HL-60/S4 treated with phorbol 12-myristate 13-acetate at 8.2 ng/mL for 4 days and 3 days (cell line): ENCODE results near the gene LEPR.
"Not testable (repeated sequence)": the region's sequence is repeated elsewhere in the genome, so short reads cannot be mapped to it uniquely, and the experiment has no call there.

ENCODE experiments used
- in situ Hi-C: fragments of 300-500 bp; cut with MboI; formaldehyde crosslinking; loops from 2 replicates; pipeline ENCODE4 v1.15.0; 2022; ENCODE audit warnings: low sequenced_read_pairs

Gene LEPR

DNA sequence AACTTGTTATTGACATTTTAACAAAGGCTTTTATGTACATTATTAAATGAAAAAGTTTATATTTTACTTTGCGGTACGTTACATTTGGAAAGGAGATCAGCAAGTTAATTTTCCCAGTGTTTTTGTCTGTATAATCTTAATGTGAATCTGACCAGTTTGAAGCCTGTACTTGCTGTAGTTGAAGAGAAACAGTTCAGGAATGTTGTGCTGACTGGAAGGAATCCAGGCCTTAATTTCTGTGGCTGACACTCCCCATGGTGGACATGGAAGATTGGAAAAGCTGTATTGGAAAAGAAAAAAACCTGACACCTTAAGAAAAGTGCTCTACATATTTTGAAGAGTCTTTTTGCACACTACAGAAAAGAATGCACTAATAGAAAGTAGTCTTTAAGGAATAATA, 15.5 kb downstream of the LEPR start:
- in situ Hi-C loops: no loop called here

DNA sequence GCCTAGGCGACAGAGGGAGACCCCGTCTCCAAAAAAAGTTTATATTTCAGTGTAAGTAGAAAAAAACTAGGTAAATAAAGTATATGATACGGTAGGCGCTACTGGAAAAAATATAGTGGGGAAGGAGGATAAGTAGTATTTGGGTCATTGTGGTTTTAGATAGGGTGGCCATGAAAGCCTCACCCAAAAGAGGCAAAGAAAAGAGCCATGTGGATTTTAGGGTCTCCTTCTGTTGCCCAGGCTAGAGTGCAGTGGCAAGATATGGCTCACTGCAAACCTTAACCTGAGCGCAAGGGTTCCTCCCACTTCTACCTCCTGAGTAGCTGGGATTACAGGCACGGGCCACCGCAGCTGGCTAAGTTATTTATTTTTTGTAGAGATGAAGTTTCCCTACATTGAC, 17.1 kb downstream of the LEPR start:
- in situ Hi-C loops: no loop called here

DNA sequence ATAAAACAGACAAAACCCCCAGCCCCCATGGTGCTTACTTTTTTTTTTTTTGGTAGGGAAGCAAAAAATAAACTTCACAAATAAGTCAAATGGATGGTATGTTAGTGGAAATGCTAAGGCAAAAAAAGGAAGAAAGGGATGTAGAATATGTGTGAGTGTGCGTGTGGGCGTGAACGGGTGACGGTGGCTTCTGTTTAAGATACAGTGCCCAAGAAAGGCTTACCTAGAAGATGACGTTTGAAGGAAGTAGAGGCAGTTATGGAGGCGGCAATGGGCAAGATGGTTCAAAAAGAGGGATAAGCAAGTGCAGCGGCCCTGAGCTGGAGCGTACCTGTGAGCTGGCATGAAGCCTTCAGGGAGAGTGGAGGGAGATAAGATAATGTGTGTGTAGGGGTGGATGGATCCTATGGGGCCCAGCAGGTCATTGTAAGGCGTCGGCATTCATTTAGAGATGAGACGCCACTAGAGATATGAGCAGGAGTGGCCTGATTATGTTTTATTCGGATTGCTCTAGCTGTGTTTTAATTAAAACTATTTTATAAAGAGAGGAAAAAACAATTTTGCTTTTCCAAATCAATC, 19.9 kb downstream of the LEPR start:
- in situ Hi-C loops: no loop called here

DNA sequence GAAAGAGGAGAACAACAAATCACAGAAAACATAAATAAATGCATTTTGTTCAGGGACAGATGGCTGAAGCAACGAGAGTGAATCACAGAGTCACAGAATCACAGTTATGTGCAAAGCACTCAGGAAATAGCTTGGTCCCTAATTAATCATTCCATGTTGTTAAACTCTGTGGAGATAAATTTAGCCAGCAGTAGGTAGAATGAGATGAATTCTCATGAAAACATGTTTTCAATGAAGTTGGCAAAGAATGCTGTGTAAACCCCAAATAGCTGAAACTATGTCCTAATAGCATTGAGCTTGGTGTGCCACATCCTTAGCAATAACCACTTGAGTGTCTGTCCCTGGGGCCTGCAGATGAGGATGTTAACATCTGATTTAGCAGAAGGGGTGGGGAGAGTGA, 20.4 kb downstream of the LEPR start:
- in situ Hi-C loops: no loop called here

DNA sequence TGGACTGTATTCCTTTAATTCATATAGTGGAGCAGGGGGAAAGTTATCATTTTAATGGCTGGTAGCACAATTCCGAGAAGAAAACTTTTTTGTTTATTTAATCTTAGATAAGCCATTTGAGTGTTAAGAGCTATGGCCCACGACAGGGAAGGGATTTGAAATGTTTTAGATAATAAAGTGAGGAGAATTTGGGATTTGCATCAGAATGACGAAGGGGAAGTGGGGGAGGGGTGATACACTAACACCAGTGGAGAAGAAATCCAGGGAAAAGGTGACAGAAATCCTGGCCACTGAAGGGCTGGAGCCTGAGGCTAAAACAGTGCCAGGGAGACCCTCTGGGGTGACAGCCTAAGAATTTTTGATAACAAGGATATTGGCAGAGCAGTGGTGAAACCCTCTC, 21.0 kb downstream of the LEPR start:
- in situ Hi-C loops: no loop called here

DNA sequence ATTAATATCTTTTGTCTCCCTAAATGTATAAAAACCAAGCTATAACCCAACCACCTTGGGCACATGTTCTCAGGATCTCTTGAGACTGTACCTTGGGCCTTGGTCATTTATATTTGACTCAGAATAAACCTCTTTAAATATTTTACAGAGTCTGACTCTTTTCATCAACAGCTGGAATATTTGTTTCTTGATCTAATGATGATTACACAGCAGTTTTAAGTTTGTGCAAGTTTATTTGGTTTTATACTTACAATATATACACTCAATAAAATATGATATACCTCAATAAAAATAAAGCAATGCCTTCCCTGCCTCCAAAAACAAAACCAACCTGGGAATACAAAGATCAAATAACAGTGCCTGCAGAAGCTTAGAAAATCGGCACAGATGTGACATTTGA, 22.0 kb downstream of the LEPR start:
- in situ Hi-C loops: no loop called here

DNA sequence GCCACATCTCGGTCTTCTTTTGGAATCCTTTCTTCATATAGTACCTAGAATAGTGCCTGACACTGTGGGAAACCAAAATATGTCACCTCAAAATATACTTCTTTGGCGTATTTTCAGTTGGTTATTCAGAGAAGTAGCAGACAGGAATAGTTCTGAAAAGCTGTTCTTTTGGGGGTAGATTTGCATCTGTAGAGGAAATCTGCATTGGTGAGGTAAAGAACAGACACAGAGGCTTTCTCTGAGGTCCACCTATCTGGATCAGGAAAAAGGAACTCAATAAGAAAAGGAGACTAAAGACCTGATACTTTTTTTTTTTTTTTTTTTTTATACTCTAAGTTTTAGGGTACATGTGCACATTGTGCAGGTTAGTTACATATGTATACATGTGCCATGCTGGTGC, 23.2 kb downstream of the LEPR start:
- in situ Hi-C loops: no loop called here

DNA sequence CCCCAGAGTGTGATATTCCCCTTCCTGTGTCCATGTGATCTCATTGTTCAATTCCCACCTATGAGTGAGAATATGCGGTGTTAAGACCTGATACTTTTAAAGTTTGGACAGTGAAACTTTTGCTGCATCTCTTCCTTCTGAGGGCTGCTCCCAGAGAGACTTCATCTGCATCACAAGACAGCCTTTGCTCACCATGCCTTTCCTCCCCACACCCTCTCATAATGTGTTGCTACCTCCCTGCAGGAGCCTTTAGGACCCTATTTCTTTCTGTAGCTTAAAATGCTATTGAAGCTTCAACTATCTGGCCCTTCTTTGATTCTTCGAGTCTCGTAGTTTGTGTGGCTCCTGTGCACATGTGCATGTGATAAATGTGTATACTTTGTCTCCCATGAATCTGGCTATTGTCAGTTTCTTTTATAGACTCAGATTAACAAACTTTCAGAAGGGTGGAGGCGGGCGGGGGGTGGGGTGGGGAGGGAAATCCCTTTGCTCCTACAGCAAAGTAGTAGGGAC, 23.7 kb downstream of the LEPR start:
- in situ Hi-C loops: no loop called here

DNA sequence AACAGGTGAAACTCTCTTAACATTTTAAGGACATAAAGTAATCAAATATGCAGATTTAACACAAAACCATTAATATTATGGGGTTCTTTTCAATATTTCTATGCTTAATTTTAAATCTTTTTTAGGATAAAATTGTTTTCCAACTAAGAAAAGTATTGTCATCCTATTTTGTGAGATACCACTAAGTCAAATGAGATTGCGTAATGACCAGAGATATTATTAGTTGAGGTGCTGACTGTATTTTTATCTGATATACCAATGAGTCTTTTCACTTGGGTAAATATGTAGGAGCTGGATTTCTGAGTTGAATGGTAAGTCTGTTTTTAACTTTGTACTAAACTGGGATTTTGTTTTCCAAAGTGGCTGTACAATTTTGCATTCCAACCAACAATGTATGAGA, 25.4 kb downstream of the LEPR start:
- in situ Hi-C loops: no loop called here

DNA sequence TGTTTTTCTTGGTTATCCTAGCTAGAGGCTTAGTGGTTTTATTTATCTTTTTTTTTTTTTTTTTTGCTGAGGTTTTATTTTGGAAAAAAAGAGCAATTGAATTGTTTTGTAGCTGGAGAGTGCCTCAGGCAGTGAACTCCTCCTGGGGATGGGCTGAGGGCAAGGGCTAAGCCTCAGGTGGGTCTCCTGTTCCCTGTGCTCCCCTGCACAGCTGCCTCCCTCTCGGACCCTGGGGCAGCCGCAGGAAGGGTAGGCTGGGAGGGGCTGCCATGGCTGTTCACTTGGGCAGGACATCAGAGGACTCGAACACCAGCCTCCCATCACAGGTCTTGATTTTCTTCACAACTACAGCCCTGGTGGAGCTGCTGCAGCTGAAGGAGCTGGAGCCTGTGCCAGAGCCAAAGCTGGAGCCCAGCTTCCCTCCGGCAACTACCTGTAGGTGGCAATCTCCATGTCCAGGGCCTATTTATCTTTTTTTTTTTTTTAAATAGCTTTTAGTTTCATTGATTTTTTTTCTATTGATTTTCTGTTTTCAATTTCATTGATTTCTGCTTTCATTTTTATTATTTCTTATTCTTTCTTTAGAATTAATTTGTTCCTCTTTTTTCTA, 28.9 kb downstream of the LEPR start:
- in situ Hi-C loops: no loop called here

DNA sequence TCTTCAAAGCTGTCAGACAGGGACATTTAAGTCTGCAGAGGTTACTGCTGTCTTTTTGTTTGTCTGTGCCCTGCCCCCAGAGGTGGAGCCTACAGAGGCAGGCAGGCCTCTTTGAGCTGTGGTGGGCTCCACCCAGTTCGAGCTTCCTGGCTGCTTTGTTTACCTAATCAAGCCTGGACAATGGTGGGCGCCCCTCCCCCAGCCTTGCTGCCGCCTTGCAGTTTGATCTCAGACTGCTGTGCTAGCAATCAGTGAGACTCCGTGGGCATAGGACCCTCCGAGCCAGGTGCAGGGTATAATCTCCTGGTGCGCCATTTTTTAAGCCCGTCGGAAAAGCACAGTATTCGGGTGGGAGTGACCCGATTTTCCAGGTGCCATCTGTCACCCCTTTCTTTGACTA, 35.2 kb downstream of the LEPR start:
- in situ Hi-C loops: not testable (repeated sequence)

DNA sequence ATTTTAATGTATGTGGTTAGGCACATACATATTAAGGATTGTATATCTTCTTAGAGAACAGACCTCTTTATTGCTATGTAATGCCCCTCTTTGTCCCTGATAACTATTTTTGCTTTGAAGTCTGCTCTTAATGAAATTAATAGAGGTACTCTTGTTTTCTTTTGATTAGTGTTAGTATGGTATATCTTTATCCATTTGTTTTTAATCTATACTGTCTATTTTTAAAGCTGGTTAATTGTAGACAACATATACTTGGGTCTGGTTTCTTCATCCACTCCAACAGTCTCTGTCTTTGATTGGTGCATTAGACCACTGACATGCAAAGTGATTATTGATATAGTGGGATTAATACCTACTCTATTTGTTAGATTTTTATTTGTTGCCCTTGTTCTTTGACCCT, 36.0 kb downstream of the LEPR start:
- in situ Hi-C loops: no loop called here

DNA sequence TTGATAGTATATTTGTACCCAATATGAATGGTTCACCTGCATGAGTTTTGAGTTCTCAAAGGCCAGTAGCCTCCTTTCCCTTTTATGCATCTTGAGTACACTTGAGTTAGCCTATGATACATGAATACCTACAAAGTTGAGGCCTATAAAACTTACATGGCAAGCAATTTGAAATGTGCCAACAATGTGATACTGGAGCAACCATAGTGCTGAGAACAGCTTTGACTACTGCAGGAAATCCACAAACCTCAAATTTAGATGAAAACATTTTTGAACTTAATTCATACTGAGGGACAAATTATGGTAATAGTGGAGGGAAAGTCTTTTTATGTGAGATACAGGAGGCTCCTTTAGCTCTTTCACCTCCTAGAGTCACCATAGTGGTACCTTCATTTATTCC, 37.4 kb downstream of the LEPR start:
- in situ Hi-C loops: no loop called here

DNA sequence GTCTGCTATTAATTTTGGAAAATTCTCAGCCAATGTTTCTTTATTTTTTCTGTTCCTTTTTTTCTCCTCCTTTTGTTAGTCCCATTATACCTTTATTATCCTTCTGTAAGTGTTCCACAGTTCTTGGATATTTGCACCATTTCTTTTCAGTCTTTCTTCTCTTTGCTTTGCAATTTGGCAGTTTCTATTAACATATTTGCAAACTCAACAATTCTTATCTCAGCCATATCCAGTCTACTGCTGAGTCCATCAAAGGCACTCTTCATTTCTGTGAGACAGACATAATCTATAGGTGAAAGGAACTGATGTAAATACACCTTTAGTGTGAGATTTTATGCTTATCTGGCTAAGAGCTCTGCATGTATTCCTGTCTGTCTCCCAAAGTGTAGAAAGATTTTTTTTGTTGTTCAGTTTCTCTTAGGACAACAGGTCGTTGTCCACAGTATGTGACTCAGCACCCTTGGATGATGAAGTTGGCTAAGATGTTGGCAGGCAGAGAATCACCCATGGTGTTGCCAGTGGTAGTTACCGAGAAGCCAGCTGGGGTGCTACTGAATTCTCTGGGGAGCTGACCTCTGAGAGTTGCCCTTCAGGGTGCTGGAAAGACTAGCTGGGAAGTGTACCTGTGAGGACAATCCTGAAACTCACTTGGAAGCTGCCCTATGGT, 38.4 kb downstream of the LEPR start:
- in situ Hi-C loops: no loop called here

DNA sequence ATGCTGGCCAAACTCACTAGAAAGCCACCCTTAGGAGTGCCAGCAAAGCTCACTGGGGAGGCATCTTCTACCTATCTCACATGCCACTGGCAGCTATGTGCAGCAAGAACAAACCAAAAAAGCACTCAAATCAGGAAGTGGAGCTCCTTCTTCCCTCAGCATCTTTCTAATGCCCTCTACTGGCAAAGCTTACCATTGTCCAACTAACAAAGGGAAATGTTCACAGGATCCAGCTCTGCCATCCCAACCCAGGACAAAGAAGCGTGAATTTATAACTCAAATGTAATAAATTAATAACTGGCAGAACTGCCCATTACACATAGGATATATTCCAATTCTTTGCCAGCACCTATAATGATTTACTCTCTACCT, 38.9 kb downstream of the LEPR start:
- in situ Hi-C loops: no loop called here

DNA sequence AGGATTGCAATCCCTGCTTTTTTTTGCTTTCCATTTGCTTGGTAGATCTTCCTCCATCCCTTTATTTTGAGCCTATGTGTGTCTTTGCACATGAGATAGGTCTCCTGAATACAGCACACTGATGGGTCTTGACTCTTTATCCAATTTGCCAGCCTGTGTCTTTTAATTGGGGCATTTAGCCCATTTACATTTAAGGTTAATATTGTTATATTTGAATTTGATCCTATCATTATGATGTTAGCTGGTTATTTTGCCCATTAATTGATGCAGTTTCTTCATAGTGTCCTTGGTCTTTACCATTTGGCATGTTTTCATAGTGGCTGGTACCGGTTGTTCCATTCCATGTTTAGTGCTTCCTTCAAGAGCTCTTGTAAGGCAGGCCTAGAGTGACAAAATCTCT, 45.4 kb downstream of the LEPR start:
- in situ Hi-C loops: not testable (repeated sequence)

DNA sequence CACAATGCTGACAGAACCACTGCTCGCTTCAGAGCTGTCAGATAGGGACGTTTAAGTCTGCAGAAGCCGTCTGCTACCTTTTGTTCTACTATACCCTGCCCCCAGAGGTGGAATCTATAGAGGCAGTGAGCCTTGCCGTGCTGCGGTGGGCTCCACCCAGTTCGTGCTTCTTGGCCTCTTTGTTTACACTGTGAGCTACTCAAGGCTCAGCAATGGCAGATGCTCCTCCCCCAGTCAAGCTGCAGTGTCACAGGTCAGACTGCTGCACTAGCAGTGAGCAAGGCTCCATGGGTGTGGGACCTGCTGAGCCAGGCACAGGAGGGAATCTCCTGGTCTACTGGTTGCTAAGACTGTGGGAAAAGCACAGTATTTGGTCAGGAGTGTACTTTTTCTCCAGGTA, 47.1 kb downstream of the LEPR start:
- in situ Hi-C loops: no loop called here

DNA sequence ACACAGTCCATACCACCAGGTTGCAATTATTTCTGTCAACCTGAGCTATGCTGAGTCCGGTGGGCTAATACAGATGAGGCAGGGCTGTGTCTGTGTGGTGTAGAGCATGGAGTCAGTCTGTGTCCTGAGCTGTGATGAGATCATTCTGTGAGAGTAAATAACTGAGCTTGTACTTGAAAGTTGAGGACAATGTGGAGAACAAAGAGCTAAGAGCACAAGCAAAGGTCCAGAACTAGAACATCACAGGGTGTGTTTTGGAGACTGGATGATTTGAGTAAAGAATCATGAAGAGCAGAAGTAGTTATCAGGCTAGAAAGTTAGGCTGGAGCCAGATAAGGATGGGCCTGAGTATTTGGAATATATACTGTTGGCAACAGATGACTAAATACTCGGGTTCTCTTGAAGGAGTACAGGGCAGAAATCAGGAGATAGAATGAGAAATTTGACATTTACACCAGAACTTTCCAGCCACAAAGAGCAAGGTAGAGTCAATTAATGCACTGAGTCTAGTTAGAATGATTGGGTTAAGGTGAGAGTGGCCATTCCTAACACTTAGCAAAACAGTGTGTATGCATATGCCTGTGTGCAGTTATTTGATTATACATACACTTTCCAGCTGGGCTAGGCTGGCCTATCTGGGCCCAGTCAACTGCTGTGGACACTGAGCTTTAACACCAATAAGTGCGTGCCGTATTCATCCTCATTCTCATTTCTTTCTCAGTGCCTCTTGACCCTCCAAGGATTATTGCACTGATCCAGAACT, 48.8 kb downstream of the LEPR start:
- in situ Hi-C loops: no loop called here

DNA sequence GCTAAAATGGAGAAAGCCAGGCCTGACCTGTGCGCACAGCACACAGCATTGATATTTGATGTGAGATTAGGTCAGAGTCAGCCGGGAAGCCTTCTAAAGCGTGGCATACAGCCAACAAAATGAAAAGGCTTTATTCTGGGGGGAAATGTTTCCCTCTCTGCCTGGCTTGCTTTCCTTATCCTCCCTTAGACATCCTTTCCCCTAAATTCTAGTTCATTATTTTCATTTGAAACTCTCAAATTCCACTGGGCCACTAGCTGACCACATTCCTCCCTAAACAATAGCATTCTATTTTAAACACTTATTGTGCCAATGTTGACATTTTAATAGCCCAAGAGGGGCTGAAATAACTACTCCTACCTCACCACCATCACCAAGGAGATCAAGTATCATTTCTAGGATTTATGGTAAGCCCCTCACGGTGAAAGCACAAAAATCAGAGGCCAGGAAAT, 49.4 kb downstream of the LEPR start:
- in situ Hi-C loops: no loop called here
